ENCODE measurements around the gene KDM5B.

KDM5B gene

DNA sequence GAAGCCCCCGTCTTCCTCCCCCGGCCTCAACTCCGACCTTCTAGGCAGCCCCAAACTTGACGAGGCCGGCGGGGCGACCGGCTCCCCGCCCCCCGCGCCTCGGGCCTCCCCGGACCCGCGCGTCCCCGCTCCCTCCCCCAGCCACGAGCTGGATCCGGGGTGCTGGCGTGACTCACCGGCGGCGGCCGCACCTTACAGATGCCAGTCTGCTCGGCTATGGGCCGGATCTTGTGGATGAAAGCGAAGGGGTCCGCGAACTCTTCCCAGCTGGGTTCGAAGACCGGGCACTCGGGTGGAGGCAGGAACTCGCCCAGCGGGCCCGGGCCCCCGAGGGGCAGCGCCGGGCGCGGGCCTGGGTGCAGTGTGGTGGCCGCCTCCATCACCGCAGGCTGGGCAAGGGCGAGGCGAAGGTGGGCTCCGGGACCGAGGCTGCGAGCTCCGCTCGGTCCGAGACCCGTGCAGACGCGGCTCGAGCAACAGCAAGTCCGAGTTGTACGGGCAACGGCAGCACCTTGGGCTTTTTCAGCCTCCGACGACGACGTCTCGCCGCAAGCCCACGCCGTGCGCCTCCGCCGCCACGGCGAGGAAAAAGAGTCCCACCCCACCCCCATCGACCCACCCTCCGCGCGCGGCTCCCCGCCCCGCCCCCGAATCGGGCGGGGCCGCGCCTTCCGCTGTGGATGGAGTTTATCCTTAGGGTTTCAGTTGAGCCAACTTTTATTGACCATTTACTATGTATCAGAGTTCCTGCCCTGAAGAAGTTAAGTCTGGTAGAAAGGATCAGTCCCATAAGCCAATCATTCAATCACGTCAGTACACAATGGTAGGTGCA lies at the start of gene KDM5B:
Gene KDM5B, minus strand, starts transcription at position 496 of the 832 bp plus-strand sequence. Its CDS starts 116 bp downstream, at position 380.
- peak; percentile 87 for DNase-seq (ENCODE audit: low read depth)
- H3K4me3 ChIP-seq (replicated peaks; ENCODE audit: low read depth, low read length) = peak within 1 kb of the TSS; percentile 86
- TF ChIP-seq, protein P1, sequence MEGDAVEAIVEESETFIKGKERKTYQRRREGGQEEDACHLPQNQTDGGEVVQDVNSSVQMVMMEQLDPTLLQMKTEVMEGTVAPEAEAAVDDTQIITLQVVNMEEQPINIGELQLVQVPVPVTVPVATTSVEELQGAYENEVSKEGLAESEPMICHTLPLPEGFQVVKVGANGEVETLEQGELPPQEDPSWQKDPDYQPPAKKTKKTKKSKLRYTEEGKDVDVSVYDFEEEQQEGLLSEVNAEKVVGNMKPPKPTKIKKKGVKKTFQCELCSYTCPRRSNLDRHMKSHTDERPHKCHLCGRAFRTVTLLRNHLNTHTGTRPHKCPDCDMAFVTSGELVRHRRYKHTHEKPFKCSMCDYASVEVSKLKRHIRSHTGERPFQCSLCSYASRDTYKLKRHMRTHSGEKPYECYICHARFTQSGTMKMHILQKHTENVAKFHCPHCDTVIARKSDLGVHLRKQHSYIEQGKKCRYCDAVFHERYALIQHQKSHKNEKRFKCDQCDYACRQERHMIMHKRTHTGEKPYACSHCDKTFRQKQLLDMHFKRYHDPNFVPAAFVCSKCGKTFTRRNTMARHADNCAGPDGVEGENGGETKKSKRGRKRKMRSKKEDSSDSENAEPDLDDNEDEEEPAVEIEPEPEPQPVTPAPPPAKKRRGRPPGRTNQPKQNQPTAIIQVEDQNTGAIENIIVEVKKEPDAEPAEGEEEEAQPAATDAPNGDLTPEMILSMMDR (IDR thresholded peaks at IDR 0.05; ENCODE audit: low read length, missing control alignments) = no peak

DNA sequence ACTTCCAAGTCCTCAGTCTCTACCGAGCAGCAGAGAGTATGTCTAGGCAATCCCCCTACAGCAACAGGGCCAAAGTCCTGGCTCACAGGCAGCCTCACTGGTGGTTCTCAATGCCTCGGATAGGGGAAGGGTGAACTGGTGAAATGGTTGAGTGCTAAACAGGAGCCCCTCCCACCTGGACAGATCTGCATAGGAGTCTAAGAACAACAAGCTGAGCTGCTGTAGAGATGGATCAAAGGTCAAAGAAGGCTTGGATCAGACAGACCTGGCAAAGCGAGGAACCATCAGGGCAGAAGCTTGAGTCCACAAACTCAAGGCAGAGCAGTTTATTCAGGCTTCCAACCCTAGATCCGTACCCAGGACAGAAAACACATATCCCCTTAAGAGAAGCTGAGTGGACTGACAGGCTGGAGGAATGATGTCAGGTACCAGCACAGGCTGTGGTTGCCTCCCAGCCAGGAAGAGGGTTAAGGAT lies 49.0 kb upstream of the KDM5B start:
- H3K4me3 ChIP-seq (replicated peaks; ENCODE audit: low read depth, low read length) = no peak overlapping the region
- no peak for DNase-seq (ENCODE audit: low read depth)
- TF ChIP-seq, protein P1 (IDR thresholded peaks at IDR 0.05; ENCODE audit: low read length, missing control alignments) = no peak

- H3K4me3 ChIP-seq (replicated peaks; ENCODE audit: low read depth, low read length) = no peak overlapping the region
- TF ChIP-seq, protein P1 (IDR thresholded peaks at IDR 0.05; ENCODE audit: low read length, missing control alignments) = no peak
- no peak for DNase-seq (ENCODE audit: low read depth)
Observed at GRCh38 chr1:202856014-202856413, 47.8 kb upstream of the KDM5B start.

DNA sequence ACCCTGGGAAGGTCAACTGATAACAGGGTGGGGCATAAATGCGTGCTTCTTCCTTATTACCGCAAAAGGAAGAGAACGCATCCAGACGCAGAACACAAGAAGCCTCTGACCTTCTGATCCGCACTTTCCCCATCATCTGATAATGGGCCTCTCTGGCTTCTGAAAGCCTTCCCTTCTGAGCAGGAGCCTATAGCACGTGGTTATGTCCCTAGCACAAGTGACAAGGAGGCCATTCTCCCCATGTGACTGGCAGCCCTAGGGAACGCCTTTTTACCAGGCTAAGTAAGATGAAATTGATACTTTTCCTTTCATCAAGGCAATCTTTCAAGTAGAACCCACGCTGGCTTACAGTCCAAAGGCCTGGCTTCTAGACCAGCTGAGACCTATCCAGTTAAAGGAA lies 46.6 kb upstream of the KDM5B start:
- TF ChIP-seq, protein P1 (IDR thresholded peaks at IDR 0.05; ENCODE audit: low read length, missing control alignments) = no peak
- DNase-seq (ENCODE audit: low read depth) = no peak
- H3K4me3 ChIP-seq (replicated peaks; ENCODE audit: low read depth, low read length) = no peak overlapping the region

DNA sequence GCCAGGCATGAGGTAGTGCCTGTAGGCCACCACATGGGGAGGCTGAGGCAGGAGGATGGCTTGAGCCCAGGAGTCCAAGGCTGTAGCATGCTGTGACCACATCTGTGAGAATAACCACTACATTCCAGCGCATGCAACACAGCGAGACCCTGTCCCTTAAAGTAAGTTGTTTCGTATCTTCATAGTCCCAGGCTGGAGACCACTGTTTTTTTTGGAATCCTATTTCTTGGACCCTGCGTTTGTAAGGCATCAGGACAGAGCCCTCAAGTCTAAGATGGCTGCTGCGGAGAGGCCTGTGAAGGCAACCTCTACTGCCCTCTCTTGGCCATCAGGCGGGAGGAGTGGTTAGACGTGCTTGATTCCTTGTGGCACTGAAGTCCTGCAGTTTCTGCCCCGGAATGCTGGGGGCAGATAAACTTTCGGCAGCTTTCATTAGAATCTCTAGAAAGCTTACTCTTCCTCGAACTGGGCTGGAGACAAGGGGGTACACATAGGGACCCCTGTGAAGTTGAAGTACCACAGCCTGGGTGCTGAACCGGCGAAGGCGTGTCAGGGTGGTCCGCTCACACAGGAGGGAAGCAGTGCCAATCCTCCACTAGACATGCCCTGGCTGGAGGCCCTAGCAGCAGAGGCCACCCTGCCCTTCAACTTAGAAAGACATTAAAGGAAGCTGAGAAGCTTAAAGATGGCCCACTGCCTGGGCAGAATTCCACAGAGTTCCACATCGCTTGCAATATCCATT lies 44.1 kb upstream of the KDM5B start:
- no peak overlapping the region for H3K4me3 ChIP-seq (replicated peaks; ENCODE audit: low read depth, low read length)
- TF ChIP-seq, protein P1 (IDR thresholded peaks at IDR 0.05; ENCODE audit: low read length, missing control alignments) = peak; percentile 73
- peak; percentile 76 for DNase-seq (ENCODE audit: low read depth)

DNA sequence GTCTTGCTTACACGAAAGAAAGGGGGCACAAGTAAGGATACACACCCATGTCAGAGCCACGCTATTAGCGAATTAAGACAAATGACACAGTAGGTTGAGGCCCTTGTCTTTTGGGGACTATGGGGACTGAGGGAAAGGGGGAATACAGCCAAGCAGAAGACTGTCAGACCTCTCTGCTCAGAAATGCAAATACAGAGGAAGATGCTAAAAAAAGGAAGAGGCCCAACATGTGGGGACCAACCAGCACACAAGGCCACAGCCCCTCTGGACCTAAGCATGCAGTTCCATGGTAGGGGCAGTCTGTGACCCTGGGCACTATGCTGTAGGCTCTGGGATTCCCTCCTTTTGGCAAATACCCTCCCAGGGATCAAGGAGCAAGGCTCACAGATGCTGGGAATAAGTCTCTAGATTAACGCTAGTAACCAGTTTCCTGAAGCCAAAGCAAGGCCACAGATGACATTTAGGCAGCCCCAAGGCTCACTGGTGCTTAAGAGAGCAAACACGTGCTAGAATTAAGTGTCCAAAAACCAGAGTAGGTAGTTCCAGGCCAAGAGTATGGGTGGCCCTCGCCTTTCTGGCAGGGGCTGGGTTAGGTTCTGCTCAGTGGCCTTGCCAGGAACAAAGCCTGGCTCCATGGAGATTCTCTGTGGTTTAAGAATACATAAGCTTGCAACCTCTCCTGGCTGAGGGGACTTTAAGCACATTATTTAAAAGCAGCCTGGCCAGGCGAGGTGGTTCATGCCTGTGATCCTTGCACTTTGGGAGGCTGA lies 42.6 kb upstream of the KDM5B start:
- H3K4me3 ChIP-seq (replicated peaks; ENCODE audit: low read depth, low read length) = no peak overlapping the region
- no peak for DNase-seq (ENCODE audit: low read depth)
- TF ChIP-seq, protein P1 (IDR thresholded peaks at IDR 0.05; ENCODE audit: low read length, missing control alignments) = no peak

Measured in fibroblast of pulmonary artery (primary cell).